GM12878 (cell line): Measurements from ENCODE around the gene KIF5C. TPM values are rescaled to one million over a fixed set of nuclear protein-coding genes. Genes with fewer than 3 reads are reported as not detected.

ENCODE experiments used
- ATAC-seq: fragments of 200-7000 bp; cut with Tn5 transposase; 3 replicates; pipeline ENCODE4 v1.9.1; 2020; ENCODE audit warnings: mild to moderate bottlenecking, moderate library complexity
- BruUV-seq: library from RNA; stranded (reverse); fragments of 400-500 nt; replicated peaks from 2 replicates; lab custom pipeline; 2021; lab: Mats Ljungman, UMichigan
- CTCF ChIA-PET: fragments of 300-600 bp; sonication (Branson Sonifier 250); formaldehyde crosslinking; extraction: SDS; loops from one replicate; lab custom pipeline; 2021; ENCODE audit warnings: inconsistent platforms; lab: Yijun Ruan, JAX
- POLR2A ChIA-PET: fragments of 350-600 bp; formaldehyde crosslinking; extraction: SDS; loops from one replicate; lab custom pipeline; 2021; ENCODE audit warnings: inconsistent platforms; lab: Charles Lee
- RAD21 ChIA-PET: fragments of 300-600 bp; sonication (Branson Sonifier 250); formaldehyde crosslinking; loops from one replicate; lab custom pipeline; 2023; ENCODE audit warnings: antibody characterized with exemption; ENCODE audit not compliant: unreplicated experiment; lab: Charles Lee
- SMC1A ChIA-PET: fragments of 300-600 bp; sonication (Branson Sonifier 250); formaldehyde crosslinking; loops from one replicate; lab custom pipeline; 2023; ENCODE audit not compliant: unreplicated experiment, uncharacterized antibody; lab: Charles Lee
- DNase-seq: peaks from one replicate; pipeline ENCODE4 v3.0.0-alpha.2; 2011; ENCODE audit warnings: low read depth, low spot score
- FAIRE-seq: peaks from 3 replicates; lab custom pipeline; 2011; peaks lifted over from hg19 to GRCh38; lab: Jason Lieb, UNC
- H2AFZ ChIP-seq: 2 replicates; pipeline ENCODE4 v1.6.0; 2011; ENCODE audit warnings: low read depth, low read length, control low read depth; ENCODE audit not compliant: control insufficient read depth
- H3K27ac ChIP-seq: 2 replicates; pipeline ENCODE4 v1.5.1; 2011; ENCODE audit warnings: control low read depth; ENCODE audit not compliant: control insufficient read depth, insufficient read depth
- H3K27me3 ChIP-seq, 2 experiments: replicated peaks in 1 of 2; 2 replicates each; pipeline versions ENCODE4 v1.6.0 to v1.6.1; 2011; ENCODE audit warnings: low read length in 1 of 2; ENCODE audit not compliant: control insufficient read depth in 2 of 2, insufficient read depth in 2 of 2
- H3K36me3 ChIP-seq, 2 experiments: 2 replicates each; pipeline ENCODE4 v1.5.1; 2011; ENCODE audit warnings: low read length in 1 of 2; ENCODE audit not compliant: control insufficient read depth in 2 of 2, insufficient read depth in 2 of 2
- H3K4me1 ChIP-seq: 2 replicates; pipeline ENCODE4 v1.6.1; 2011; ENCODE audit warnings: mild to moderate bottlenecking, low read length, moderate library complexity, mixed read lengths; ENCODE audit not compliant: control insufficient read depth, insufficient read depth
- H3K4me2 ChIP-seq: 2 replicates; pipeline ENCODE4 v1.6.0; 2011; ENCODE audit warnings: control low read depth; ENCODE audit not compliant: control insufficient read depth, insufficient read depth
- H3K4me3 ChIP-seq: fragments of 200-600 bp; sonication (generic); 2 replicates; pipeline ENCODE4 v1.5.1; 2016
- H3K79me2 ChIP-seq: 2 replicates; pipeline ENCODE4 v1.6.0; 2011; ENCODE audit warnings: low read length; ENCODE audit not compliant: control insufficient read depth, insufficient read depth
- H3K9ac ChIP-seq: 2 replicates; pipeline ENCODE4 v1.8.0; 2011; ENCODE audit warnings: low read length, control low read depth, mixed read lengths; ENCODE audit not compliant: control insufficient read depth, insufficient read depth
- H3K9me3 ChIP-seq: replicated peaks from 3 replicates; pipeline ENCODE4 v1.5.1; 2011; ENCODE audit warnings: mild to moderate bottlenecking, low read length; ENCODE audit not compliant: control insufficient read depth, insufficient read depth
- H4K20me1 ChIP-seq: 2 replicates; pipeline ENCODE4 v1.6.0; 2011; ENCODE audit not compliant: control insufficient read depth, insufficient read depth
- ATF2 ChIP-seq: IDR thresholded peaks from 2 replicates; pipeline ENCODE4 v1.6.1; 2012; ENCODE audit warnings: low read length, inconsistent platforms
- CHD2 ChIP-seq: IDR thresholded peaks from 2 replicates; pipeline ENCODE4 v1.6.1; 2011; ENCODE audit warnings: low read depth, low read length, improper control_type of control experiment, borderline replicate concordance
- NBN ChIP-seq: fragments of 450-650 bp; IDR thresholded peaks from 2 replicates; pipeline ENCODE4 v1.6.1; 2016
- NR2C1 ChIP-seq: fragments of 450-650 bp; IDR thresholded peaks from 2 replicates; pipeline ENCODE4 v1.6.1; 2017; ENCODE audit warnings: antibody characterized with exemption, mild to moderate bottlenecking, moderate library complexity
- NR2F1 ChIP-seq: fragments of 450-650 bp; conservative IDR thresholded peaks from 2 replicates; pipeline ENCODE4 v1.6.1; 2017; ENCODE audit warnings: mild to moderate bottlenecking
- POU2F2 ChIP-seq: IDR thresholded peaks from 3 replicates; pipeline ENCODE4 v1.6.1; 2011; ENCODE audit warnings: low read depth, mild to moderate bottlenecking, low read length, borderline replicate concordance
- RAD21 ChIP-seq: IDR thresholded peaks from 2 replicates; pipeline ENCODE4 v1.6.1; 2011; ENCODE audit warnings: mild to moderate bottlenecking, low read depth, low read length, moderate library complexity; ENCODE audit not compliant: insufficient read depth
- SIX5 ChIP-seq: IDR thresholded peaks from 2 replicates; pipeline ENCODE4 v1.6.1; 2011; ENCODE audit warnings: mild to moderate bottlenecking, low read depth, low read length, moderate library complexity; ENCODE audit not compliant: severe bottlenecking
- SMAD1 ChIP-seq: fragments of 450-650 bp; IDR thresholded peaks from 2 replicates; pipeline ENCODE4 v1.6.1; 2018; ENCODE audit warnings: mild to moderate bottlenecking, low read depth; ENCODE audit not compliant: partially characterized antibody
- SMARCA5 ChIP-seq: fragments of 450-650 bp; IDR thresholded peaks from 2 replicates; pipeline ENCODE4 v1.6.1; 2017; ENCODE audit warnings: mild to moderate bottlenecking
- STAT3 ChIP-seq: IDR thresholded peaks from 2 replicates; pipeline ENCODE4 v1.6.1; 2011; ENCODE audit warnings: low read depth, low read length, improper control_type of control experiment
- TAF1 ChIP-seq: IDR thresholded peaks from 2 replicates; pipeline ENCODE4 v1.6.1; 2011; ENCODE audit warnings: mild to moderate bottlenecking, low read depth, low read length, borderline replicate concordance
- YY1 ChIP-seq: IDR thresholded peaks from 2 replicates; pipeline ENCODE4 v1.6.1; 2011; ENCODE audit warnings: low read depth, mild to moderate bottlenecking, low read length
- ZBED1 ChIP-seq: IDR thresholded peaks from 2 replicates; pipeline ENCODE4 v1.6.1; 2016; ENCODE audit warnings: borderline replicate concordance
- ZNF687 ChIP-seq: fragments of 450-650 bp; IDR thresholded peaks from 2 replicates; pipeline ENCODE4 v1.6.1; 2017; ENCODE audit warnings: mild to moderate bottlenecking, moderate library complexity
- WGBS: methylation state at CpG from one replicate; pipeline ENCODE4 v1.1.6; 2016; ENCODE audit warnings: low lambda C conversion rate; ENCODE audit not compliant: insufficient replicate concordance, insufficient coverage; ENCODE audit errors: missing lambda C conversion rate; 5-methylcytosine and 5-hydroxymethylcytosine counted together
- in situ Hi-C: fragments of 300-500 bp; cut with MboI; formaldehyde crosslinking; loops from 9 replicates; pipeline ENCODE4 v1.14.3; 2018; ENCODE audit warnings: mixed read lengths
- intact Hi-C: fragments of 100-400 bp; cut with micrococcal nuclease; formaldehyde crosslinking; loops from one replicate; pipeline ENCODE4 v1.14.2; 2022; ENCODE audit not compliant: unreplicated experiment
- polyA plus RNA-seq, 11 experiments: library from polyadenylated mRNA; depleted of rRNA in 4 of 11; unstranded in 6 of 11; stranded (reverse) in 5 of 11; fragments of >200 nt; fragmentation: Nextera tagmentation in 4 of 11; fragmentation: Illumina TruSeq in 1 of 11; extraction: Ambion mirVana in 4 of 11; extraction: Trizol in 1 of 11; gene quantifications; 1 replicate in 1 of 11; 2 replicates in 10 of 11; pipeline versions ENCODE4 v1.2.1 to v1.2.3, GENCODE V29; 2011 to 2016; ENCODE audit warnings: inconsistent platforms in 2 of 11, missing spikeins in 2 of 11, low read depth in 1 of 11
- total RNA-seq, 4 experiments: library from RNA; depleted of rRNA in 3 of 4; stranded (reverse); fragments of >200 nt in 3 of 4; fragmentation: Illumina TruSeq in 1 of 4; extraction: Trizol in 1 of 4; gene quantifications; 2 replicates each; pipeline versions ENCODE4 v1.2.1 to v1.2.3, GENCODE V29; 2013 to 2021
- TF ChIP-seq, protein P1 (sequence below): IDR thresholded peaks from 2 replicates; pipeline ENCODE4 v1.6.1; 2012; ENCODE audit warnings: low read depth, low read length, improper control_type of control experiment
- TF ChIP-seq, protein P2 (sequence below): fragments of 450-650 bp; IDR thresholded peaks from 2 replicates; pipeline ENCODE4 v1.6.1; 2018; ENCODE audit warnings: borderline replicate concordance, mild to moderate bottlenecking; ENCODE audit not compliant: partially characterized antibody

The KIF5C gene
- total and polyA plus RNA-seq, 10 of the 15 experiments (the other 5 are each of a cell fraction or from before 2014, with no cell fraction given) = 0.08 to 0.49 (median 0.24) TPM

- FAIRE-seq = peak; percentile 73
- peak; percentile 62 for DNase-seq
- BruUV-seq = no TSS peak
- H3K9ac ChIP-seq = peak overlapping the region; percentile 74
- peaks cover 51% of the 10 kb centered on the region for H3K4me1 ChIP-seq
- intact Hi-C loops (loop anchor here (2.0 kb wide), 2 partner anchors 17 to 139 kb away; partner anchors contain the start of gene LYPD6B), in situ Hi-C loops (no loop called here)
- peak; percentile 71 for ATAC-seq
- 0 out of 2 replicates have a peak overlapping the region, but pooled peaks have one; percentile 4 for H3K4me3 ChIP-seq
- no peaks in the 10 kb centered on the region for H3K36me3 ChIP-seq
- under 1% methylated on average over 6 of the region's 6 CpGs for WGBS
- ChIA-PET RAD21 (interaction anchor here (0.7 to 1.4 kb wide), 7 partner anchors 9 to 565 kb away, joined by 3 to 10 read pairs (median 3); partner anchors contain the start of gene LYPD6B), SMC1A (interaction anchor here (14.0 kb wide), 1 partner anchor 13 kb away, joined by 327 read pairs; the partner anchor contains the start of gene LYPD6B), POLR2A (interaction anchor here (1.0 kb wide), 1 partner anchor 12 kb away, joined by 5 read pairs; no protein-coding TSS in a partner anchor), CTCF (interaction anchor here (9.0 to 18.7 kb wide), 2 partner anchors 12 to 540 kb away, joined by 166 to 508 read pairs; partner anchors contain the start of gene LYPD6B)
- H2AFZ ChIP-seq = peak overlapping the region; percentile 71
- H3K9me3 ChIP-seq = no peaks in the 10 kb centered on the region
- H4K20me1 ChIP-seq = no peaks in the 10 kb centered on the region
- H3K4me2 ChIP-seq = peak overlapping the region; percentile 95
- peak overlapping the region; percentile 99 for H3K27ac ChIP-seq
- H3K27me3 ChIP-seq = no peaks in the 10 kb centered on the region
- H3K79me2 ChIP-seq = no peaks in the 10 kb centered on the region
- TF ChIP-seq STAT3 (no peak), RAD21 (0 out of 2 replicates have a peak, but pooled peaks have one; percentile 11), SMAD1 (no peak), NBN (no peak), TAF1 (peak; percentile 31; the same call in 1 of the 2 replicates), CHD2 (no peak), ZBED1 (no peak), POU2F2 (peak; percentile 29; the same call in 1 of the 3 replicates), NR2F1 (no peak), SIX5 (peak; percentile 5), YY1 (peak; percentile 70; the same call in 1 of the 2 replicates), ATF2 (no peak), NR2C1 (no peak), SMARCA5 (0 out of 2 replicates have a peak, but pooled peaks have one; percentile 23), ZNF687 (peak; percentile 43; the same call in 1 of the 2 replicates)
- TF ChIP-seq, protein P1, sequence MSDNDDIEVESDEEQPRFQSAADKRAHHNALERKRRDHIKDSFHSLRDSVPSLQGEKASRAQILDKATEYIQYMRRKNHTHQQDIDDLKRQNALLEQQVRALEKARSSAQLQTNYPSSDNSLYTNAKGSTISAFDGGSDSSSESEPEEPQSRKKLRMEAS = no peak
- TF ChIP-seq, protein P2, sequence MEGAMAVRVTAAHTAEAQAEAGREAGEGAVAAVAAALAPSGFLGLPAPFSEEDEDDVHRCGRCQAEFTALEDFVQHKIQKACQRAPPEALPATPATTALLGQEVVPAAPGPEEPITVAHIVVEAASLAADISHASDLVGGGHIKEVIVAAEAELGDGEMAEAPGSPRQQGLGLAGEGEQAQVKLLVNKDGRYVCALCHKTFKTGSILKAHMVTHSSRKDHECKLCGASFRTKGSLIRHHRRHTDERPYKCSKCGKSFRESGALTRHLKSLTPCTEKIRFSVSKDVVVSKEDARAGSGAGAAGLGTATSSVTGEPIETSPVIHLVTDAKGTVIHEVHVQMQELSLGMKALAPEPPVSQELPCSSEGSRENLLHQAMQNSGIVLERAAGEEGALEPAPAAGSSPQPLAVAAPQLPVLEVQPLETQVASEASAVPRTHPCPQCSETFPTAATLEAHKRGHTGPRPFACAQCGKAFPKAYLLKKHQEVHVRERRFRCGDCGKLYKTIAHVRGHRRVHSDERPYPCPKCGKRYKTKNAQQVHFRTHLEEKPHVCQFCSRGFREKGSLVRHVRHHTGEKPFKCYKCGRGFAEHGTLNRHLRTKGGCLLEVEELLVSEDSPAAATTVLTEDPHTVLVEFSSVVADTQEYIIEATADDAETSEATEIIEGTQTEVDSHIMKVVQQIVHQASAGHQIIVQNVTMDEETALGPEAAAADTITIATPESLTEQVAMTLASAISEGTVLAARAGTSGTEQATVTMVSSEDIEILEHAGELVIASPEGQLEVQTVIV = no peak
These were observed 146.7 kb downstream of the KIF5C start for GRCh38 chr2:149021761-149022160.
